Prostate gland (tissue), 2 donors: ENCODE measurements around the gene LPIN1.

Experiments used
- POLR2A ChIP-seq: fragments of 450-650 bp; IDR thresholded peaks from one replicate; pipeline ENCODE4 v1.6.1; 2016; ENCODE audit warnings: antibody characterized with exemption, mild to moderate bottlenecking
- TF ChIP-seq, protein P1 (sequence below), 4 experiments: fragments of 200-600 bp in 2 of 4; fragments of 450-650 bp in 2 of 4; sonication (generic) in 2 of 4; IDR thresholded peaks; 1 replicate in 3 of 4; 2 replicates in 1 of 4; pipeline ENCODE4 v1.5.1; 2016 to 2019; ENCODE audit warnings: antibody characterized with exemption in 4 of 4, mild to moderate bottlenecking in 2 of 4, moderate library complexity in 2 of 4

DNA sequence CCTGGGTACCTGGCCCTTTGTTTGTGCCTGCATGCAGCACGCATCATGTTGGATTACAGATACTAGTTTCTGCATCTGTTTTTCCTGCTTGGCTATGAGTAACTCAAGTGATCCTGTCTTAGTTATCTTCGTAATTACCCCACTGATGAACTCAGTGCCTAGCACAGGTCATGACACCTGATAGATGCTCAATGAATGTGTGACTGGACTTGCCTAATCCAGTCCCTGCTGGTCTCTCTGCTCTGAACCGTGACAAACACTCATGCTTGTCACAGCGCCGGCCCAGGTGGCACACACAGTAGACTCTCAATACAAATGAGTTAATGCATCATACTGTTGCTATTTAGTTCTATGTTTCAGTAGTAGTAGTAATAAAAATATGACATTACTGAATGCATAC is 45.2 kb upstream of the LPIN1 start:
- TF ChIP-seq, protein P1, sequence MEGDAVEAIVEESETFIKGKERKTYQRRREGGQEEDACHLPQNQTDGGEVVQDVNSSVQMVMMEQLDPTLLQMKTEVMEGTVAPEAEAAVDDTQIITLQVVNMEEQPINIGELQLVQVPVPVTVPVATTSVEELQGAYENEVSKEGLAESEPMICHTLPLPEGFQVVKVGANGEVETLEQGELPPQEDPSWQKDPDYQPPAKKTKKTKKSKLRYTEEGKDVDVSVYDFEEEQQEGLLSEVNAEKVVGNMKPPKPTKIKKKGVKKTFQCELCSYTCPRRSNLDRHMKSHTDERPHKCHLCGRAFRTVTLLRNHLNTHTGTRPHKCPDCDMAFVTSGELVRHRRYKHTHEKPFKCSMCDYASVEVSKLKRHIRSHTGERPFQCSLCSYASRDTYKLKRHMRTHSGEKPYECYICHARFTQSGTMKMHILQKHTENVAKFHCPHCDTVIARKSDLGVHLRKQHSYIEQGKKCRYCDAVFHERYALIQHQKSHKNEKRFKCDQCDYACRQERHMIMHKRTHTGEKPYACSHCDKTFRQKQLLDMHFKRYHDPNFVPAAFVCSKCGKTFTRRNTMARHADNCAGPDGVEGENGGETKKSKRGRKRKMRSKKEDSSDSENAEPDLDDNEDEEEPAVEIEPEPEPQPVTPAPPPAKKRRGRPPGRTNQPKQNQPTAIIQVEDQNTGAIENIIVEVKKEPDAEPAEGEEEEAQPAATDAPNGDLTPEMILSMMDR (IDR thresholded peaks at IDR 0.05) = no peak
- TF ChIP-seq POLR2A = no peak
